ENCODE results near the gene CYP1A2. TPM values are rescaled to one million over a fixed set of nuclear protein-coding genes. Genes with fewer than 3 reads are reported as not detected.

The CYP1A2 gene
- total RNA-seq, 1 experiment from 2014 or later: not detected

DNA sequence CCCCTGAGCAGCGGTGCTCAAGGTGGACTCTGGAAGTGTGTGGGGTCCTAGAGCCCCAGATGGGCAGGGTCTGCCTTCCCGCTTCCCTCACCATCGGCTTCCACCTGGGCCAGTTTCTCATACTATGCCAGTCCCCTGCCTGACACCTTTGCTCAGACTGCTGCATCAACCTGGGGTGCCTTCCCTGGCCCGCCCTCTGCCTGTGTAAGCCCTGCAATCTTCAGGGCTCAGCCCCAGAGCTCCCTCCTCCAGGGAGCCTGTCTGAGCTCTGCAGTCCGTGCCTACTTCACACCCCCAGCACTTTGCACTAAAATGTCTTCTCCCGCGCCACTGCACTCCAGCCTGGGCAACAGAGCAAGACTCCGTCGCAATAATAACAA, 46.3 kb downstream of the CYP1A2 start:
- no peak for DNase-seq
- Histone ChIP-seq H3K27ac (no peak overlapping the region), H3K4me3 (no peak overlapping the region), H3K36me3 (peaks cover 6% of the 10 kb centered on the region), H3K27me3 (no peaks in the 10 kb centered on the region), H3K4me1 (peaks cover 21% of the 10 kb centered on the region), H3K9me3 (replicated peaks) (no peaks in the 10 kb centered on the region)

DNA sequence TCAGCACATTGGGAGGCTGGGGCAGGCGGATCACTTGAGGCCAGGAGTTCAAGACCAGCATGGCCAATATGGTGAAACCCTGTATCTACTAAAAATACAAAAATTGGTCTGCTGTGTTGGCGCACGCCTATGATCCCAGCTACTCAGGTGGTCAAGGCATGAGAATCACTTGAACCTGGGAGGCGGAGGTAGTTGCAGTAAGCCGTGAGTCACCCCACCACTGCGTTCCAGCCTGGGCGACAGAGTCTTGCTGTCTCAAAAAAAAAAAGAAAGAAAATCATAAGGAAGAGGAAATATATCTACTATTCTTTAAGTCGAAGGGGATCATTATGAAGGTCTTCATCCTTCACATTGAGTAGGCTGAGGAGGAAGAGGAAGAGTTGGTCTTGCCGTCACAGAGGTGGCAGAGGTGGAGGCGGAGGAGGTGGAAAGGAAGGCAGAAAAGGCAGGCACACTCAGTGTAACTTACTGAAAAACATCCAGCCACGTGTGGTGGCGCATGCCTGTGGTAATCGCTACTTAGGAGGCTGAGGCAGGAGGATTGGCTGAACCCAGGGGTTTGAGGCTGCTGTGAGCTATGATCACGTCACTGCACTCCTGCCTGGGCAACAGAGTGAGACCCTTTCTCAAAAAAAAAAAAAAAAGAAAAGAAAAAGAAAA, 47.5 kb downstream of the CYP1A2 start:
- Histone ChIP-seq H3K27me3 (no peaks in the 10 kb centered on the region), H3K4me1 (peaks cover 16% of the 10 kb centered on the region), H3K4me3 (no peak overlapping the region), H3K36me3 (peaks cover 16% of the 10 kb centered on the region), H3K27ac (no peak overlapping the region), H3K9me3 (replicated peaks) (no peaks in the 10 kb centered on the region)
- DNase-seq: no peak

GRCh38 chr15:74798388-74799254, 50.0 kb downstream of the CYP1A2 start:
- Histone ChIP-seq H3K4me1 (no peaks in the 10 kb centered on the region), H3K27me3 (no peaks in the 10 kb centered on the region), H3K9me3 (replicated peaks) (no peaks in the 10 kb centered on the region), H3K4me3 (no peak overlapping the region), H3K36me3 (peaks cover 27% of the 10 kb centered on the region), H3K27ac (no peak overlapping the region)
- DNase-seq: no peak

GRCh38 chr15:74799255-74799855, 50.7 kb downstream of the CYP1A2 start:
- DNase-seq: no peak
- H3K4me3 ChIP-seq: no peak overlapping the region
- no peaks in the 10 kb centered on the region for H3K9me3 ChIP-seq (replicated peaks)
- H3K36me3 ChIP-seq: peaks cover 27% of the 10 kb centered on the region
- H3K27me3 ChIP-seq: no peaks in the 10 kb centered on the region
- no peak overlapping the region for H3K27ac ChIP-seq
- H3K4me1 ChIP-seq: no peaks in the 10 kb centered on the region

GRCh38 chr15:74799856-74800558, 51.4 kb downstream of the CYP1A2 start:
- peak; percentile 64 to 78 for DNase-seq
- H3K9me3 ChIP-seq (replicated peaks): no peaks in the 10 kb centered on the region
- H3K36me3 ChIP-seq: peaks cover 27% of the 10 kb centered on the region
- H3K4me3 ChIP-seq: no peak overlapping the region
- H3K27ac ChIP-seq: no peak overlapping the region
- H3K4me1 ChIP-seq: no peaks in the 10 kb centered on the region
- H3K27me3 ChIP-seq: no peaks in the 10 kb centered on the region

DNA sequence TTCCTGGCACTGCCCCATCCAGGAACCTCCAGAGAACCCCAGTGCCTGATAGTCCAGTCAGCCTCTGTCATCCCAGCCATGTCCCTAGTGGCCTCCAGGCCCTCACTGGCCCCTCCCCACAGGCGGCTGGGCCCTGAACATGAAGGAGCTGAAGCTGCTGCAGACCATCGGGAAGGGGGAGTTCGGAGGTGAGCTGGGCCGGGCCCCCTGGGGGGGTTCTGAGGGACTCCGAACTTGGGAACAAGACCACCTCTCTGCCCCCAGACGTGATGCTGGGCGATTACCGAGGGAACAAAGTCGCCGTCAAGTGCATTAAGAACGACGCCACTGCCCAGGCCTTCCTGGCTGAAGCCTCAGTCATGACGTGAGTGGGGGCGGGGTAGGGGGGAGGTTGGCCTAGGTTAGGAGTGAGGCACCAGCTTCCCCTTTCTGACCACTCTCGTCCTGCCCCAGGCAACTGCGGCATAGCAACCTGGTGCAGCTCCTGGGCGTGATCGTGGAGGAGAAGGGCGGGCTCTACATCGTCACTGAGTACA, 52.0 kb downstream of the CYP1A2 start:
- DNase-seq: no peak

DNA sequence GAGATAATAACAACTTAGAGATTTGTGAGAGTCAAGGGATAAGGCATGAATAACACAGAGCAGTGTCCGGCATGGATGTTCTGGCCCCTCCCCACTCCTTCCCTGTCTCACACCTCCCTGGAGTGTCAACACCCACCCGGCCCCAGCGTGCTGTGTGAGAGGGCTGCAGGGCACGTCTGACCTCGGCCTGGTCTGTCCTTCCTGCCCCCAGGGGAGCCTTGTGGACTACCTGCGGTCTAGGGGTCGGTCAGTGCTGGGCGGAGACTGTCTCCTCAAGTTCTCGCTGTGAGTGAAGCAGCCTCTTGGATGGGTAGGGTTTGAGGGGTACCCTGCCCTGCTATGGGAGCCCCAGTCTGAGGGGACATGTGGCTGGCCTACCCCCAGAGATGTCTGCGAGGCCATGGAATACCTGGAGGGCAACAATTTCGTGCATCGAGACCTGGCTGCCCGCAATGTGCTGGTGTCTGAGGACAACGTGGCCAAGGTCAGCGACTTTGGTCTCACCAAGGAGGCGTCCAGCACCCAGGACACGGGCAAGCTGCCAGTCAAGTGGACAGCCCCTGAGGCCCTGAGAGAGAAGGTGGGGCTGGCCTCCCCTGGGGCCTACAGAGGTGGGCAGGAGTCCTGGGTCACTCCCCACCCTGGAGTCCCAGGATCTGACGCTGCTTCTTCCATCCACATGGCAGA, 52.8 kb downstream of the CYP1A2 start:
- Histone ChIP-seq H3K36me3 (peaks cover 27% of the 10 kb centered on the region), H3K4me1 (no peaks in the 10 kb centered on the region)

More for the DNA sequence above, 52.0 kb downstream of the CYP1A2 start:
- H3K27ac ChIP-seq: no peak overlapping the region
- H3K9me3 ChIP-seq (replicated peaks): no peaks in the 10 kb centered on the region
- no peaks in the 10 kb centered on the region for H3K4me1 ChIP-seq
- no peaks in the 10 kb centered on the region for H3K27me3 ChIP-seq
- no peak overlapping the region for H3K4me3 ChIP-seq
- peaks cover 27% of the 10 kb centered on the region for H3K36me3 ChIP-seq

GRCh38 chr15:74802290-74802689, 53.6 kb downstream of the CYP1A2 start:
- no peak overlapping the region for H3K27ac ChIP-seq
- peaks cover 27% of the 10 kb centered on the region for H3K36me3 ChIP-seq
- DNase-seq: no peak
- H3K4me3 ChIP-seq: no peak overlapping the region
- H3K9me3 ChIP-seq (replicated peaks): no peaks in the 10 kb centered on the region
- H3K27me3 ChIP-seq: no peaks in the 10 kb centered on the region
- no peaks in the 10 kb centered on the region for H3K4me1 ChIP-seq

More for the DNA sequence above, 52.8 kb downstream of the CYP1A2 start:
- no peaks in the 10 kb centered on the region for H3K27me3 ChIP-seq
- no peak overlapping the region for H3K27ac ChIP-seq
- H3K9me3 ChIP-seq (replicated peaks): no peaks in the 10 kb centered on the region
- DNase-seq: no peak
- H3K4me3 ChIP-seq: no peak overlapping the region

DNA sequence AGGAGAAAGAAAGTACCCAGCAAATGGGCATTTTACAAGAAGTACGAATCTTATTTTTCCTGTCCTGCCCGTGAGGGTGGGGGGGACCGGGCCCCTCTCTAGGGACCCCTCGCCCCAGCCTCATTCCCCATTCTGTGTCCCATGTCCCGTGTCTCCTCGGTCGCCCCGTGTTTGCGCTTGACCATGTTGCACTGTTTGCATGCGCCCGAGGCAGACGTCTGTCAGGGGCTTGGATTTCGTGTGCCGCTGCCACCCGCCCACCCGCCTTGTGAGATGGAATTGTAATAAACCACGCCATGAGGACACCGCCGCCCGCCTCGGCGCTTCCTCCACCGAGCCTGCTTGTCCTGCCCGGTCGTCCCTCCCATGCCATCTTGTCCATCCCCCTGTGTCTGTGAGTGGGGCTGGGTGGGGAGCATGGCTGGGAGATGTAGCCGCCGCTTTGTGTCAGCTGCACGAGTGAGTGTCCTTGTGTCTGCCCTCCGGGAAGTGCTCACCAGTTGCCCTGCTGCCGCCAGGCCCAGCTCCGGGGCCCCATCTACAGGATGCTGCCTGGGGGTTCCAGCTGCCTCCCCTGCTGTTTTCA, 54.3 kb downstream of the CYP1A2 start:
- no peak for DNase-seq
- Histone ChIP-seq H3K27ac (no peak overlapping the region), H3K9me3 (replicated peaks) (no peaks in the 10 kb centered on the region), H3K4me3 (no peak overlapping the region), H3K4me1 (no peaks in the 10 kb centered on the region), H3K27me3 (no peaks in the 10 kb centered on the region), H3K36me3 (peaks cover 27% of the 10 kb centered on the region)

GRCh38 chr15:74804935-74805334, 56.3 kb downstream of the CYP1A2 start:
- no peaks in the 10 kb centered on the region for H3K9me3 ChIP-seq (replicated peaks)
- H3K36me3 ChIP-seq: peaks cover 21% of the 10 kb centered on the region
- H3K27me3 ChIP-seq: no peaks in the 10 kb centered on the region
- H3K4me3 ChIP-seq: no peak overlapping the region
- no peak overlapping the region for H3K27ac ChIP-seq
- H3K4me1 ChIP-seq: 0 out of 2 replicates have a peak, but pooled peaks cover 4% of the 10 kb centered on the region
- no peak for DNase-seq

Other genes starting within 250 kb of the CYP1A2 start
- 14.7 and 16.0 TPM in 2 replicates for gene ARID3B, start 207.6 kb upstream of the CYP1A2 start, total RNA-seq (2014; rRNA removed; shearing (Covaris generic))
- gene CLK3, start 133.0 kb upstream of the CYP1A2 start, total RNA-seq (2014; rRNA removed; shearing (Covaris generic)): 42.3 and 44.4 TPM in 2 replicates
- 19.7 and 21.6 TPM in 2 replicates for gene EDC3, start 52.8 kb upstream of the CYP1A2 start, total RNA-seq (2014; rRNA removed; shearing (Covaris generic))
- not detected in 2 replicates for gene CYP1A1, start 23.3 kb upstream of the CYP1A2 start, total RNA-seq (2014; rRNA removed; shearing (Covaris generic))
- 23.2 and 24.0 TPM in 2 replicates for gene CSK, start 33.2 kb downstream of the CYP1A2 start, total RNA-seq (2014; rRNA removed; shearing (Covaris generic))
- gene LMAN1L, start 64.0 kb downstream of the CYP1A2 start, total RNA-seq (2014; rRNA removed; shearing (Covaris generic)): not detected in 2 replicates
- not detected in 2 replicates for gene CPLX3, start 77.8 kb downstream of the CYP1A2 start, total RNA-seq (2014; rRNA removed; shearing (Covaris generic))
- 27.1 and 28.3 TPM in 2 replicates for gene ULK3, start 94.3 kb downstream of the CYP1A2 start, total RNA-seq (2014; rRNA removed; shearing (Covaris generic))
- gene SCAMP2, start 124.5 kb downstream of the CYP1A2 start, total RNA-seq (2014; rRNA removed; shearing (Covaris generic)): 25.8 and 29.2 TPM in 2 replicates
- gene MPI, start 141.2 kb downstream of the CYP1A2 start, total RNA-seq (2014; rRNA removed; shearing (Covaris generic)): 24.2 and 25.5 TPM in 2 replicates
- 22.6 and 29.3 TPM in 2 replicates for gene FAM219B, start 158.0 kb downstream of the CYP1A2 start, total RNA-seq (2014; rRNA removed; shearing (Covaris generic))
- gene COX5A, start 189.2 kb downstream of the CYP1A2 start, total RNA-seq (2014; rRNA removed; shearing (Covaris generic)): 212 and 220 TPM in 2 replicates
- gene RPP25, start 207.9 kb downstream of the CYP1A2 start, total RNA-seq (2014; rRNA removed; shearing (Covaris generic)): 0.02 TPM in 1 of 2 replicates, not detected in the other
- 13.5 and 14.4 TPM in 2 replicates for gene SCAMP5, start 246.7 kb downstream of the CYP1A2 start, total RNA-seq (2014; rRNA removed; shearing (Covaris generic))

Measured in SJCRH30 (cell line).